GM12878 (cell line): ENCODE data around the gene MRAP2.

Source experiments
- EP300 ChIP-seq, 2 experiments: fragments of 150-350 bp in 1 of 2; IDR thresholded peaks; 2 replicates each; pipeline ENCODE4 v1.6.1; 2011 to 2012; ENCODE audit warnings: low read depth in 2 of 2, low read length in 2 of 2, borderline replicate concordance in 1 of 2, improper control_type of control experiment in 1 of 2, inconsistent platforms in 1 of 2; ENCODE audit not compliant: control insufficient read depth in 1 of 2
- EZH2 ChIP-seq: IDR thresholded peaks from 2 replicates; pipeline ENCODE4 v1.6.1; 2012; ENCODE audit warnings: low read depth, mild to moderate bottlenecking, control low read depth, inconsistent platforms, low read length, borderline replicate concordance; ENCODE audit not compliant: control insufficient read depth
- RAD21 ChIP-seq: IDR thresholded peaks from 2 replicates; pipeline ENCODE4 v1.6.1; 2011; ENCODE audit warnings: mild to moderate bottlenecking, low read depth, low read length, moderate library complexity; ENCODE audit not compliant: insufficient read depth
- SIX5 ChIP-seq: IDR thresholded peaks from 2 replicates; pipeline ENCODE4 v1.6.1; 2011; ENCODE audit warnings: mild to moderate bottlenecking, low read depth, low read length, moderate library complexity; ENCODE audit not compliant: severe bottlenecking
- SP1 ChIP-seq: IDR thresholded peaks from one replicate; pipeline ENCODE4 v1.6.1; 2011; ENCODE audit warnings: low read depth, low read length
- ZNF24 ChIP-seq: fragments of 450-650 bp; IDR thresholded peaks from 2 replicates; pipeline ENCODE4 v1.6.1; 2017; ENCODE audit warnings: antibody characterized with exemption, mild to moderate bottlenecking
- TF ChIP-seq, protein P1 (sequence below): IDR thresholded peaks from 2 replicates; pipeline ENCODE4 v1.6.1; 2011; ENCODE audit warnings: low read depth, low read length, improper control_type of control experiment, borderline replicate concordance
- TF ChIP-seq, protein P2 (sequence below), 3 experiments: IDR thresholded peaks in 2 of 3; conservative IDR thresholded peaks in 1 of 3; 2 replicates each; pipeline ENCODE4 v1.5.1; 2011; ENCODE audit warnings: low read depth in 3 of 3, low read length in 3 of 3, mild to moderate bottlenecking in 3 of 3, control low read depth in 2 of 3, moderate library complexity in 2 of 3, inconsistent platforms in 1 of 3, mixed read lengths in 1 of 3; ENCODE audit not compliant: control insufficient read depth in 2 of 3, insufficient read depth in 1 of 3; ENCODE audit errors: extremely low read depth in 1 of 3
- TF ChIP-seq, protein P3 (sequence below): IDR thresholded peaks from 2 replicates; pipeline ENCODE4 v1.6.1; 2012; ENCODE audit warnings: low read depth, low read length, improper control_type of control experiment
- TF ChIP-seq, protein P4 (sequence below): IDR thresholded peaks from 2 replicates; pipeline ENCODE4 v1.6.1; 2012; ENCODE audit warnings: low read depth, low read length, improper control_type of control experiment

DNA sequence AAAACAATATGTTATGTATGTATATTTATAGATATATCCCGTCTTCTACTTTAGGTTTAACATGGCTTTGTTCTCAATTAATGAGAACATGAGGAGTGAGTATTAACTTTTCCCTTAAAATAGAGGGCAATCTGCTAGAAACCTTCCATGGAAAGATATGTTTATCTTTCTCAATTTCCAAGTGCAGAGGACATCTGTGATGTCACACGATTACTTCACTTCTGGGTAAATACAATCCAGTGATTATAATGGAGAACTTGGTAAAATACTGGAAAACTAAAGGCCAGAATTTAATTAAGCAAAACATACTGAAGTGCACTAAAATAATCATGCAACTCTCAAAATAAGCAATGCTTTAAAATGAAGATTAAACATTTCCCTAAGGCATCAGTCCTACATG lies 11.9 kb upstream of the MRAP2 start:
- TF ChIP-seq EZH2 (no peak), ZNF24 (no peak), SIX5 (no peak), RAD21 (no peak), EP300 (IDR thresholded peaks at IDR 0.05; ENCODE audit: borderline replicate concordance in 1 of 2, control insufficient read depth in 1 of 2, low read depth in 2 of 2, low read length in 2 of 2) (no peak), SP1 (no peak)
- TF ChIP-seq, protein P1, sequence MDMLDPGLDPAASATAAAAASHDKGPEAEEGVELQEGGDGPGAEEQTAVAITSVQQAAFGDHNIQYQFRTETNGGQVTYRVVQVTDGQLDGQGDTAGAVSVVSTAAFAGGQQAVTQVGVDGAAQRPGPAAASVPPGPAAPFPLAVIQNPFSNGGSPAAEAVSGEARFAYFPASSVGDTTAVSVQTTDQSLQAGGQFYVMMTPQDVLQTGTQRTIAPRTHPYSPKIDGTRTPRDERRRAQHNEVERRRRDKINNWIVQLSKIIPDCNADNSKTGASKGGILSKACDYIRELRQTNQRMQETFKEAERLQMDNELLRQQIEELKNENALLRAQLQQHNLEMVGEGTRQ: no peak
- TF ChIP-seq, protein P2, sequence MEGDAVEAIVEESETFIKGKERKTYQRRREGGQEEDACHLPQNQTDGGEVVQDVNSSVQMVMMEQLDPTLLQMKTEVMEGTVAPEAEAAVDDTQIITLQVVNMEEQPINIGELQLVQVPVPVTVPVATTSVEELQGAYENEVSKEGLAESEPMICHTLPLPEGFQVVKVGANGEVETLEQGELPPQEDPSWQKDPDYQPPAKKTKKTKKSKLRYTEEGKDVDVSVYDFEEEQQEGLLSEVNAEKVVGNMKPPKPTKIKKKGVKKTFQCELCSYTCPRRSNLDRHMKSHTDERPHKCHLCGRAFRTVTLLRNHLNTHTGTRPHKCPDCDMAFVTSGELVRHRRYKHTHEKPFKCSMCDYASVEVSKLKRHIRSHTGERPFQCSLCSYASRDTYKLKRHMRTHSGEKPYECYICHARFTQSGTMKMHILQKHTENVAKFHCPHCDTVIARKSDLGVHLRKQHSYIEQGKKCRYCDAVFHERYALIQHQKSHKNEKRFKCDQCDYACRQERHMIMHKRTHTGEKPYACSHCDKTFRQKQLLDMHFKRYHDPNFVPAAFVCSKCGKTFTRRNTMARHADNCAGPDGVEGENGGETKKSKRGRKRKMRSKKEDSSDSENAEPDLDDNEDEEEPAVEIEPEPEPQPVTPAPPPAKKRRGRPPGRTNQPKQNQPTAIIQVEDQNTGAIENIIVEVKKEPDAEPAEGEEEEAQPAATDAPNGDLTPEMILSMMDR (IDR thresholded peaks at IDR 0.05 in 2 of 3, conservative IDR thresholded peaks at IDR 0.05 in 1 of 3; ENCODE audit: control insufficient read depth in 2 of 3, extremely low read depth in 1 of 3, insufficient read depth in 1 of 3, low read depth in 3 of 3, low read length in 3 of 3): no peak
- TF ChIP-seq, protein P3, sequence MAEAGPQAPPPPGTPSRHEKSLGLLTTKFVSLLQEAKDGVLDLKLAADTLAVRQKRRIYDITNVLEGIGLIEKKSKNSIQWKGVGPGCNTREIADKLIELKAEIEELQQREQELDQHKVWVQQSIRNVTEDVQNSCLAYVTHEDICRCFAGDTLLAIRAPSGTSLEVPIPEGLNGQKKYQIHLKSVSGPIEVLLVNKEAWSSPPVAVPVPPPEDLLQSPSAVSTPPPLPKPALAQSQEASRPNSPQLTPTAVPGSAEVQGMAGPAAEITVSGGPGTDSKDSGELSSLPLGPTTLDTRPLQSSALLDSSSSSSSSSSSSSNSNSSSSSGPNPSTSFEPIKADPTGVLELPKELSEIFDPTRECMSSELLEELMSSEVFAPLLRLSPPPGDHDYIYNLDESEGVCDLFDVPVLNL: no peak
- TF ChIP-seq, protein P4, sequence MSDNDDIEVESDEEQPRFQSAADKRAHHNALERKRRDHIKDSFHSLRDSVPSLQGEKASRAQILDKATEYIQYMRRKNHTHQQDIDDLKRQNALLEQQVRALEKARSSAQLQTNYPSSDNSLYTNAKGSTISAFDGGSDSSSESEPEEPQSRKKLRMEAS: no peak
